ENCODE results near the gene CRIP2. TPM values are rescaled to one million over a fixed set of nuclear protein-coding genes. Genes with fewer than 3 reads are reported as not detected.

CRIP2 gene
- total and polyA plus RNA-seq, 2 of the 8 experiments (the other 6 are each of a cell fraction or from before 2014, with no cell fraction given), result 4.2 to 13.5 TPM

DNA sequence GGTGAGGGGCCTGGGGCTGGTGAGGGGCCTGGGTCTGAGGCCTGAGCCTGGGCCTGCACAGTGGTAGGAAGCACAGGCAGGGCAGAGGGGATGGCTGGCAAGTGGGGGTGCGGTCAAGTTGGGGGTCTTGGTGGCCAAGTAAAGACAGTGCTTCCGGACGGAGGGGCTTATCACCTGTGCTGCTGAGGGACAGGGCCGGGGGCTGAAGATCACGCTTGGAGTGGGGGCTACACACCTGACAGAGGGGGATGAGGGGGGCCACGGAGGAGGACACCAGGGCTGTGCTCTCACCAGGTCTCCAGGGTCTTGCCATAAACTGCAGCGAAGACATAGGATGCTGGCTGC is 28.6 kb downstream of the CRIP2 start:
- Histone ChIP-seq H3K79me2 (ENCODE audit: control insufficient read depth in 1 of 2, insufficient read depth in 2 of 2, low read length in 2 of 2) (no peaks in the 10 kb centered on the region), H2AK5ac (ENCODE audit: low read depth, low read length) (no peak overlapping the region), H2BK20ac (ENCODE audit: low read length) (no peak overlapping the region), H2BK120ac (replicated peaks; ENCODE audit: low read depth, low read length) (no peak overlapping the region), H3K4ac (replicated peaks; ENCODE audit: insufficient read length, low read depth, low read length) (no peak overlapping the region), H2BK12ac (ENCODE audit: low read depth, low read length) (no peak overlapping the region), H4K20me1 (replicated peaks in 1 of 2; ENCODE audit: control insufficient read depth in 1 of 2, insufficient read depth in 2 of 2, low read length in 2 of 2) (no peaks in the 10 kb centered on the region), H2BK15ac (ENCODE audit: low read length) (no peak overlapping the region), H4K91ac (replicated peaks; ENCODE audit: insufficient read length, low read length) (no peak overlapping the region), H3K18ac (ENCODE audit: extremely low read depth, low read length) (no peak overlapping the region), H3K27me3 (replicated peaks in 1 of 4; ENCODE audit: control insufficient read depth in 3 of 4, extremely low read depth in 1 of 4, insufficient read depth in 3 of 4, low read length in 3 of 4) (no peaks in the 10 kb centered on the region; a peak in 1 of 7 replicates), H4K5ac (ENCODE audit: insufficient read length, low read depth, low read length) (no peak overlapping the region), H2AFZ (ENCODE audit: low read length) (no peak overlapping the region), H3K27ac (ENCODE audit: low read depth, low read length) (no peak overlapping the region), H3K4me3 (ENCODE audit: extremely low read depth in 1 of 4, insufficient read depth in 2 of 4, low read depth in 3 of 4, low read length in 4 of 4) (no peak overlapping the region), H3K23me2 (ENCODE audit: low read depth, low read length) (no peaks in the 10 kb centered on the region), H2BK5ac (ENCODE audit: low read depth, low read length) (no peak overlapping the region), H3K36me3 (ENCODE audit: control insufficient read depth in 2 of 4, insufficient read depth in 4 of 4, low read length in 3 of 4) (no peaks in the 10 kb centered on the region), H4K8ac (ENCODE audit: extremely low read depth, insufficient read depth, low read length) (no peak overlapping the region), H3K9ac (replicated peaks in 1 of 4; ENCODE audit: extremely low read depth in 1 of 4, low read depth in 3 of 4, low read length in 3 of 4) (no peak overlapping the region), H3K79me1 (ENCODE audit: low read depth, low read length) (no peaks in the 10 kb centered on the region), H3K4me2 (ENCODE audit: insufficient read depth in 1 of 2, low read depth in 2 of 2, low read length in 2 of 2) (no peak overlapping the region), H3K4me1 (replicated peaks in 1 of 4; ENCODE audit: control insufficient read depth in 3 of 4, insufficient read depth in 4 of 4, low read length in 3 of 4) (peaks cover 0 to 3% (median 0%) of the 10 kb centered on the region in 4 experiments; a peak in 2 of 7 replicates), H3K14ac (ENCODE audit: insufficient read length) (no peak overlapping the region), H3K23ac (ENCODE audit: insufficient read length) (no peak overlapping the region), H3K56ac (replicated peaks; ENCODE audit: insufficient read length, low read depth, low read length) (no peak overlapping the region), H3K9me3 (ENCODE audit: insufficient read depth in 2 of 2, low read depth in 1 of 2, low read length in 1 of 2) (no peaks in the 10 kb centered on the region; a peak in 1 of 4 replicates)
- no peak for TF ChIP-seq CTBP2 (IDR thresholded peaks at IDR 0.05; ENCODE audit: borderline replicate concordance, insufficient read depth, insufficient read length, low read length)
- TF ChIP-seq TAF1 (IDR thresholded peaks at IDR 0.05; ENCODE audit: low read depth, low read length), result no peak
- TF ChIP-seq, protein P1, sequence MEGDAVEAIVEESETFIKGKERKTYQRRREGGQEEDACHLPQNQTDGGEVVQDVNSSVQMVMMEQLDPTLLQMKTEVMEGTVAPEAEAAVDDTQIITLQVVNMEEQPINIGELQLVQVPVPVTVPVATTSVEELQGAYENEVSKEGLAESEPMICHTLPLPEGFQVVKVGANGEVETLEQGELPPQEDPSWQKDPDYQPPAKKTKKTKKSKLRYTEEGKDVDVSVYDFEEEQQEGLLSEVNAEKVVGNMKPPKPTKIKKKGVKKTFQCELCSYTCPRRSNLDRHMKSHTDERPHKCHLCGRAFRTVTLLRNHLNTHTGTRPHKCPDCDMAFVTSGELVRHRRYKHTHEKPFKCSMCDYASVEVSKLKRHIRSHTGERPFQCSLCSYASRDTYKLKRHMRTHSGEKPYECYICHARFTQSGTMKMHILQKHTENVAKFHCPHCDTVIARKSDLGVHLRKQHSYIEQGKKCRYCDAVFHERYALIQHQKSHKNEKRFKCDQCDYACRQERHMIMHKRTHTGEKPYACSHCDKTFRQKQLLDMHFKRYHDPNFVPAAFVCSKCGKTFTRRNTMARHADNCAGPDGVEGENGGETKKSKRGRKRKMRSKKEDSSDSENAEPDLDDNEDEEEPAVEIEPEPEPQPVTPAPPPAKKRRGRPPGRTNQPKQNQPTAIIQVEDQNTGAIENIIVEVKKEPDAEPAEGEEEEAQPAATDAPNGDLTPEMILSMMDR (IDR thresholded peaks at IDR 0.05; ENCODE audit: control extremely low read depth in 1 of 3, insufficient read depth in 1 of 3, low read depth in 1 of 3, low read length in 3 of 3), result no peak
- TF ChIP-seq SP2 (IDR thresholded peaks at IDR 0.05; ENCODE audit: low read length), result no peak
- TF ChIP-seq HDAC6 (IDR thresholded peaks at IDR 0.05; ENCODE audit: low read depth, low read length), result no peak
- no peak for TF ChIP-seq EZH2 (IDR thresholded peaks at IDR 0.05; ENCODE audit: low read depth, low read length, severe bottlenecking)
- TF ChIP-seq SP4 (IDR thresholded peaks at IDR 0.05; ENCODE audit: low read length), result no peak
- TF ChIP-seq SP1 (IDR thresholded peaks at IDR 0.05; ENCODE audit: low read depth, low read length), result no peak
- TF ChIP-seq, protein P2, sequence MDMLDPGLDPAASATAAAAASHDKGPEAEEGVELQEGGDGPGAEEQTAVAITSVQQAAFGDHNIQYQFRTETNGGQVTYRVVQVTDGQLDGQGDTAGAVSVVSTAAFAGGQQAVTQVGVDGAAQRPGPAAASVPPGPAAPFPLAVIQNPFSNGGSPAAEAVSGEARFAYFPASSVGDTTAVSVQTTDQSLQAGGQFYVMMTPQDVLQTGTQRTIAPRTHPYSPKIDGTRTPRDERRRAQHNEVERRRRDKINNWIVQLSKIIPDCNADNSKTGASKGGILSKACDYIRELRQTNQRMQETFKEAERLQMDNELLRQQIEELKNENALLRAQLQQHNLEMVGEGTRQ (IDR thresholded peaks at IDR 0.05; ENCODE audit: low read length), result no peak
- no peak for TF ChIP-seq RXRA (IDR thresholded peaks at IDR 0.05; ENCODE audit: insufficient read depth, low read depth, low read length)
- ChIA-PET CTCF (ENCODE audit: partially characterized antibody) (no interaction called here), POLR2A (ENCODE audit: partially characterized antibody) (interaction anchor here (0.9 kb wide), 1 partner anchor 11 kb away, joined by 3 read pairs; no protein-coding TSS in a partner anchor)
- FAIRE-seq (no peak), DNase-seq (ENCODE audit: low read depth in 1 of 2, low spot score in 2 of 2) (no peak)
- 86% methylated on average over 4 of the region's 7 CpGs; no CpG with 5 or more reads in 1 of the 2 experiments for WGBS, 2 experiments (ENCODE audit: extremely low coverage in 1 of 2, insufficient coverage in 1 of 2, insufficient read length in 1 of 2, insufficient replicate concordance in 2 of 2, low coverage in 1 of 2, low lambda C conversion rate in 2 of 2, missing lambda C conversion rate in 1 of 2)
